Ovary (tissue), 3 donors: ENCODE results near the gene IL1R2.

Experiments
- POLR2A ChIP-seq: fragments of 450-650 bp; IDR thresholded peaks from one replicate; pipeline ENCODE4 v1.6.1; 2017; ENCODE audit warnings: antibody characterized with exemption, mild to moderate bottlenecking, moderate library complexity
- TF ChIP-seq, protein P1 (sequence below), 3 donors: fragments of 450-650 bp in 2 of 3; fragments of 200-600 bp in 1 of 3; IDR thresholded peaks; one replicate each; pipeline versions ENCODE4 v1.5.1 to v1.8.0; 2016 to 2022; ENCODE audit warnings: antibody characterized with exemption in 3 of 3, mild to moderate bottlenecking in 1 of 3
- donor health status: DM: no; HTN: no; CAD: no.

DNA sequence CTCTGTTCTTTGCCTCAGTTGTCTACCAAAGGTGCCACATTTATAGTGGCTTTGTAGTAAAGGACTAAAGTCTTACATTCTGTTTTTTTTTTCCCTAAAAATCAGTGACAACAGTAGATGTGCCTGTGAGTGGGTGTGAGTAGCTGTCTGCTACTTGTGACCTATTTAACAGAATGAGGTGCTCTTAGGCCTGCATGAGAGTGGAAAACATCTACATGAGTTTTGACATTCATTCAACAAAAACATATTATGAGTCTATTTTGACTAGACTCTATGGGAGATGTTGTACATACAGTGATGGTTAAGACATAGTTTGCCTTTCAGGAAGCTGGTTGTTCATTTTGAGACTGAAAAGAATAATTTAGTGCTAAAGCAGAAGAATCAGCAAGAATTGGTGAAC is 36.7 kb downstream of the IL1R2 start:
- no peak for TF ChIP-seq POLR2A
- TF ChIP-seq, protein P1, sequence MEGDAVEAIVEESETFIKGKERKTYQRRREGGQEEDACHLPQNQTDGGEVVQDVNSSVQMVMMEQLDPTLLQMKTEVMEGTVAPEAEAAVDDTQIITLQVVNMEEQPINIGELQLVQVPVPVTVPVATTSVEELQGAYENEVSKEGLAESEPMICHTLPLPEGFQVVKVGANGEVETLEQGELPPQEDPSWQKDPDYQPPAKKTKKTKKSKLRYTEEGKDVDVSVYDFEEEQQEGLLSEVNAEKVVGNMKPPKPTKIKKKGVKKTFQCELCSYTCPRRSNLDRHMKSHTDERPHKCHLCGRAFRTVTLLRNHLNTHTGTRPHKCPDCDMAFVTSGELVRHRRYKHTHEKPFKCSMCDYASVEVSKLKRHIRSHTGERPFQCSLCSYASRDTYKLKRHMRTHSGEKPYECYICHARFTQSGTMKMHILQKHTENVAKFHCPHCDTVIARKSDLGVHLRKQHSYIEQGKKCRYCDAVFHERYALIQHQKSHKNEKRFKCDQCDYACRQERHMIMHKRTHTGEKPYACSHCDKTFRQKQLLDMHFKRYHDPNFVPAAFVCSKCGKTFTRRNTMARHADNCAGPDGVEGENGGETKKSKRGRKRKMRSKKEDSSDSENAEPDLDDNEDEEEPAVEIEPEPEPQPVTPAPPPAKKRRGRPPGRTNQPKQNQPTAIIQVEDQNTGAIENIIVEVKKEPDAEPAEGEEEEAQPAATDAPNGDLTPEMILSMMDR (IDR thresholded peaks at IDR 0.05), result no peak
